HFFc6 (cell line): ENCODE measurements around the gene ZNF500. TPM values are rescaled to one million over a fixed set of nuclear protein-coding genes. Genes with fewer than 3 reads are reported as not detected.

Experiments used
- DNase-seq: peaks from one replicate; pipeline ENCODE4 v3.0.0-alpha.2; 2018
- H3K27ac Mint-ChIP-seq: 2 replicates; pipeline ENCODE4 v1.8.0; 2020; ENCODE audit warnings: mild to moderate bottlenecking, mixed read lengths
- H3K27me3 Mint-ChIP-seq: 2 replicates; pipeline ENCODE4 v1.8.0; 2021; ENCODE audit warnings: mild to moderate bottlenecking, moderate library complexity, mixed read lengths; ENCODE audit not compliant: insufficient read depth
- H3K36me3 Mint-ChIP-seq: 2 replicates; pipeline ENCODE4 v1.8.0; 2021; ENCODE audit warnings: low read depth, mixed read lengths
- H3K4me1 Mint-ChIP-seq: 2 replicates; pipeline ENCODE4 v1.8.0; 2020; ENCODE audit warnings: low read depth, mixed read lengths
- H3K4me3 Mint-ChIP-seq: 2 replicates; pipeline ENCODE4 v1.8.0; 2020; ENCODE audit warnings: mild to moderate bottlenecking, moderate library complexity, mixed read lengths
- H3K9me3 Mint-ChIP-seq: 2 replicates; pipeline ENCODE4 v1.8.0; 2020; ENCODE audit warnings: mild to moderate bottlenecking, mixed read lengths
- total RNA-seq, 6 experiments: library from RNA; stranded (reverse); fragmentation: NEBNext Ultra II Directional; extraction: Animal tissue kit (Norgen Biotek cat#: 25700); gene quantifications; 2 replicates in 1 of 6; 3 replicates in 5 of 6; pipeline ENCODE4 v1.2.3, GENCODE V29; 2021
- TF ChIP-seq, protein P1 (sequence below): fragments of 200-600 bp; sonication (generic); IDR thresholded peaks from 2 replicates; pipeline ENCODE4 v1.5.0; 2021; ENCODE audit warnings: antibody characterized with exemption, mild to moderate bottlenecking

ZNF500 gene
- total RNA-seq, 6 experiments from 2014 or later: 8.9 to 13.4 (median 10.4) TPM

DNA sequence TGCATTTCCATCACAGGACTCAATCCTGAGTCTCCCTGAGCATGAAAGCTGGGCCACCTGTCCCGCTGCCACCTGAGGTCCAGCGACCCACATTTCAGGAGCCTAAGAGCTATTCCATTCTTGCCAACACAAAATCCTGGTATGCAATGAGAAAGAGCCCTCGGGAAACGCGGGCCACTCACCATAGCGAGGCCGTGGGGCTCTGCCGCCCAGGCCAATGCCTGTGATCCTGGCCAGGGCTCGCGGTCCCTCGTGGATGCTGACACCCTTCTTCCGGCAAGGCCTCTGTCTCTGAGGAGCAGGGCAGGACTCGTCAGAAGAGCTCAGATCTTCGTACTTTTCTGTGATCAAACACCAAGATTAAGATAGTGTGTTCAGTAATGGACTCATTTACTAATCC is 62.0 kb downstream of the ZNF500 start:
- no peak for DNase-seq

GRCh38 chr16:4704491-4704890 is 62.5 kb downstream of the ZNF500 start:
- Mint-ChIP-seq H3K36me3 (peaks cover 24% of the 10 kb centered on the region), H3K9me3 (no peaks in the 10 kb centered on the region), H3K4me1 (peaks cover 3% of the 10 kb centered on the region; the same call in 1 of the 2 replicates), H3K4me3 (no peak overlapping the region), H3K27me3 (no peaks in the 10 kb centered on the region; the same call in 1 of the 2 replicates), H3K27ac (no peak overlapping the region)
- TF ChIP-seq, protein P1, sequence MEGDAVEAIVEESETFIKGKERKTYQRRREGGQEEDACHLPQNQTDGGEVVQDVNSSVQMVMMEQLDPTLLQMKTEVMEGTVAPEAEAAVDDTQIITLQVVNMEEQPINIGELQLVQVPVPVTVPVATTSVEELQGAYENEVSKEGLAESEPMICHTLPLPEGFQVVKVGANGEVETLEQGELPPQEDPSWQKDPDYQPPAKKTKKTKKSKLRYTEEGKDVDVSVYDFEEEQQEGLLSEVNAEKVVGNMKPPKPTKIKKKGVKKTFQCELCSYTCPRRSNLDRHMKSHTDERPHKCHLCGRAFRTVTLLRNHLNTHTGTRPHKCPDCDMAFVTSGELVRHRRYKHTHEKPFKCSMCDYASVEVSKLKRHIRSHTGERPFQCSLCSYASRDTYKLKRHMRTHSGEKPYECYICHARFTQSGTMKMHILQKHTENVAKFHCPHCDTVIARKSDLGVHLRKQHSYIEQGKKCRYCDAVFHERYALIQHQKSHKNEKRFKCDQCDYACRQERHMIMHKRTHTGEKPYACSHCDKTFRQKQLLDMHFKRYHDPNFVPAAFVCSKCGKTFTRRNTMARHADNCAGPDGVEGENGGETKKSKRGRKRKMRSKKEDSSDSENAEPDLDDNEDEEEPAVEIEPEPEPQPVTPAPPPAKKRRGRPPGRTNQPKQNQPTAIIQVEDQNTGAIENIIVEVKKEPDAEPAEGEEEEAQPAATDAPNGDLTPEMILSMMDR: no peak
- no peak for DNase-seq

More for the DNA sequence above, 62.0 kb downstream of the ZNF500 start:
- H3K27me3 Mint-ChIP-seq: no peaks in the 10 kb centered on the region; the same call in 1 of the 2 replicates
- TF ChIP-seq, protein P1: no peak
- H3K9me3 Mint-ChIP-seq: no peaks in the 10 kb centered on the region
- H3K27ac Mint-ChIP-seq: no peak overlapping the region
- peaks cover 6% of the 10 kb centered on the region; the same call in 1 of the 2 replicates for H3K4me1 Mint-ChIP-seq
- no peak overlapping the region for H3K4me3 Mint-ChIP-seq
- peaks cover 24% of the 10 kb centered on the region for H3K36me3 Mint-ChIP-seq

DNA sequence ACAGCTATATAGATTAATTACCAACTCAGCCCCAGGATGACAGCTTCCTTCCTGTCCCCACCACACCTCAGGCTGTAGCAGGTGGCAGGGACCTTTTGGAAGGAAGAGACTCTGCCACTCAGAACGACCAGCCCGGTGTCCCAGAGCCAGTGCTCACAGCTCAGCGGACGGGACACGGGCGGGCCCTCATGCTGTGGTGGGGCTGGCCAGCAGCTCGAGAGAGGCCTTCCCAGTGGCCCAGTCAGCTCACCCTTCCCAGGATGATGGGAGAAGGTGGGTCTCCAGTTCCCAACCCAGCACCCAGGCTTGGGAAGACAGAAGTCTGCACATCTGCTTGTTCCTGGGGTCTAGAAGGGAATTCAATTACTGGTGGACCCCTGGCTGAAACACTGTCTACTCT is 63.1 kb downstream of the ZNF500 start:
- peaks cover 25% of the 10 kb centered on the region for H3K36me3 Mint-ChIP-seq
- H3K4me3 Mint-ChIP-seq: no peak overlapping the region
- no peaks in the 10 kb centered on the region; the same call in 1 of the 2 replicates for H3K27me3 Mint-ChIP-seq
- no peak overlapping the region for H3K27ac Mint-ChIP-seq
- TF ChIP-seq, protein P1: no peak
- H3K9me3 Mint-ChIP-seq: no peaks in the 10 kb centered on the region
- DNase-seq: no peak
- H3K4me1 Mint-ChIP-seq: no peaks in the 10 kb centered on the region

DNA sequence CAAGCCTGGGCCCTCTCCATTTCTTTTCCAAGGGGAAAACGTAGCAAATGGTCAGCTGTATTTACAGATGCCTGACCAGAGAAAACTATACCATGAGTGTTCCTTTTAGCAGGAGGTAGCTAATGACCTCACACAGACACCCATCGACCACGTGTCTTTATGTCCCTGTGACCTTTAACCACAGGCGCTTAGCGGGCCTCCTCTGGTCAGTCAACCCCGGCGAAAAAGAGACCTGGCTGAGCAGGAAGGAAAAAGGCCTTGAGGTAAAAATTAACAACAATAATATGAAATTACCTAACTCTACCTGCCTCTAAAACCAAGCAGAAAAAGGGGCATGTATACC is 64.5 kb downstream of the ZNF500 start:
- no peak overlapping the region for H3K4me3 Mint-ChIP-seq
- no peak overlapping the region; the same call in 1 of the 2 replicates for H3K27ac Mint-ChIP-seq
- DNase-seq: no peak
- TF ChIP-seq, protein P1: no peak
- H3K27me3 Mint-ChIP-seq: no peaks in the 10 kb centered on the region; the same call in 1 of the 2 replicates
- H3K4me1 Mint-ChIP-seq: no peaks in the 10 kb centered on the region
- H3K36me3 Mint-ChIP-seq: peaks cover 18% of the 10 kb centered on the region
- H3K9me3 Mint-ChIP-seq: no peaks in the 10 kb centered on the region

DNA sequence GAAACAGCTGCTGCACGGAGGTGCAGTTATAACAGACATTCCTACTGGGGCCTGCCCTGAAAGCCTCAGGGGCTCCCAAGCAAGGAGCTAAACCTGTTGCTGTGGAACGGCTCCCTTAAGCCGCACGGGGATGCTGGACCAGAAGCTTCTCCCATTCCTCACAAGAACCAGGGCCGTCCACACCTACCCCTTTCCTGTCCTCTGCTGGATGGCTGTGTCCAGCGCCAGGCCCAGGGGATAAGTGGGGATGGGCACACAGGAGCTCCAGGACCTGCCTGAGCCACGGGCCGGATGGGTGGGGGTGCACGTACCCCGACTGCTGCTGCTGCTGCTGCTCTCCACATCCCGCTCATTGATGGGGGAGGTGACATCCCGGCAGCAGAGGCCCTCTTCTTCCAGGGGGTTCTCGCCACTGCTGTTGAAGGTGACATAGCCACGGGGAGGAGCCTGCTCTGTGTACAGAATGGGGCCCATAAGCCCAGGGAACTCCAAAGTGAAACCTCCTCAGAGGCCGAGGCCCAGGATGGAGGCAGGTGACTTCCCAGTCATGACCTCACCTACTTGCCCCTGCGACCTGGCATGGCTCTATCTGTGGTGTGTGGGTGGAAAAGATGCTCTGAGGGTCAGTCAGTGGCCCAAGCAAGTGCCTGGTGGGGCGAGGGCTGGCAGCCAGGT is 65.0 kb downstream of the ZNF500 start:
- no peak overlapping the region for H3K4me3 Mint-ChIP-seq
- no peaks in the 10 kb centered on the region for H3K4me1 Mint-ChIP-seq
- DNase-seq: no peak
- H3K9me3 Mint-ChIP-seq: no peaks in the 10 kb centered on the region
- no peak overlapping the region; the same call in 1 of the 2 replicates for H3K27ac Mint-ChIP-seq
- TF ChIP-seq, protein P1: no peak
- no peaks in the 10 kb centered on the region; the same call in 1 of the 2 replicates for H3K27me3 Mint-ChIP-seq
- H3K36me3 Mint-ChIP-seq: peaks cover 12% of the 10 kb centered on the region
